Activated T-cell treated with anti-CD3 and anti-CD28 coated beads for 48 hours (primary cell): ENCODE data around the gene CDH13.

Source experiments
- DNase-seq: peaks from one replicate; pipeline ENCODE4 v3.0.0-alpha.2; 2020; ENCODE audit warnings: low read depth

CDH13 gene

DNA sequence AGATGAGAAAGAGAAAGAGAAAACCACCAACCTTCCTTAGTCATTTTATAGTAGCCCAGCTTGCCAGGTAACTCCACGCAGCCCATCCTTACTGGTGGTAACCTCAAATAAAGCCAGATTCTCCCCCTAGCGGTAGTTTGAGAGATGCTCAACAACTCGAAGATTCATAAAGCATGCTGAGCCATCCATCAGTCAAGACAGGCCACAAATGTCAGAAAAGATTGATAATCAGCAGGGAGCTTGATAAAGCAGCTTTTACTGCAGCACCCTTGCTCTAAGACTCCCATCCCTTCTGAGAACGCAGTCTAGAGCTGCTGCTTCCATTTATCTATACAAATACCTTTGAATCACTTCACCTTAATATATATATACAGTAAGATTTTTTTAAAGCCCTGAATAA is 729.5 kb downstream of the CDH13 start:
- DNase-seq, result no peak

DNA sequence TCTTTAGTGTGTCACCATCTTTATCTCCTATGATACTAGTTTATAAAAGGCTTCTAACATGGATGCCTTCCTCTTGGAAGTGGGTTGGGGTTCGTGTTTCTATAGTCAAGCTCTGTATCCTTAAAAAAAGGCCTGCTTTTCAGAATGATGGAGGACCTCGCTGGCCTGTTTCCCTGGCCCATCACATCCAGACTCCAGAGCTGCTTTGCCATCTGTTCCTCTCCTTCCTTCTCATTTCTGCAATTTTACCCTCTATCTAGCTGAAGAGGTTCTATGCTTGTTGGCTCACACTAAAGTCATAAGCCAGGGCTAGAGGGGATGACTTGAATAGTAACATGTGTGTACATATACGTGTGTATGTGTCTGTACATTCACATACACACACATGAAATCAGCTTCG is 730.2 kb downstream of the CDH13 start:
- DNase-seq, result no peak

DNA sequence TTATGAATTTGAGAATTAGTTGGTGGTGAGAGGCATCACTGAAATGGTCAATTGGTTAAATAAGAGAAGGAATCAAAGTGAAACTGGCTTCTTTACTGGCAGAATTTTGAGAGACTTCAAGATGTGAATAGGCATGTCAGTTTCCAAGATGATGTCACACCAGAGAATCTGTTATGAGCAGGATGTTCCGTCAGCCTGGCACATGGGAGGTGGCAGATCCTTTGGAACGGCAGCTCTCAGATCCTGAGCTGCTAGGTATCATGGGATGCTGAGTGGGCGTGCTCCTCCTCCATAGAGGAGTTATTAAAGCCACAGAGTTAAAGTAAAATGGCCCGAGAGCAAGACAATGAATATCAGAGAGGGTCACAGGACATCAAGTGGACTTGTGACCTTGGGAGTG is 736.8 kb downstream of the CDH13 start:
- no peak for DNase-seq

DNA sequence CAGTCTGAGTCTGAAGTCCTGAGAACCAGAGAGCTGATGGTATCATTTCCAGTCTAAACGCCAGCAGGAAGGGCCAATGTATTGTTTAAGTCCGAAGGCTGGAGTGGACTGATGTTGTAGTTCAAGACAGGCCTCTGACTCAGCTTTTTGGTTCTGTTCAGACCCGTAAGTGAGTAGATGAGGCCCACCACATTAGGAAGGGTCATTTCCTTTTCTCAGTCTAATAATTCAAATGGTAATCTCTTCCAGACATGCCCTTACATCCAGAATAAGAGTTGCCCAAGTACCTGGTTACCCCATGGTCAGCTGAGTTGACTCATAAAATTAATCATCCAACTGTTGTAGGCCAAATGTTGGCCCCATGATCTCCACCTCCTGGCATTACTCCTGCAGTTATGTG is 738.4 kb downstream of the CDH13 start:
- no peak for DNase-seq

DNA sequence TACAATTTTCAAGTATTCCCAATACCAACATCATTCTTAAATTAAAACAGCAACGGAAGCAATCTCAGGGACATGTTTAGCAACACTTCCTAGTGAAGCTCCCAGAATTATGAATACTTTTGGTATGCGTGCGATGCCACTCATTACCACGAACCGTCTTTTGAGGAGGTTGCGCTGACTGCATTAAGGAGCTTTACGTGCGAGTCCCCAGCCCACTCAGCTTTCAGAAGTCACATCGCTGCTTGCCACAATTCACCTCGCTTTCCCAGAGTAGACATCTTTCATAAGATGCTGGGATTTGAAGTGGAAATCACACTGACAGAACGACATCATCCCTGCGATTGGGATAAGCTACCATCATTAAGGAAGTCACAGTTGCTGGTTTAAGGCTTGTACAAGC is 739.5 kb downstream of the CDH13 start:
- DNase-seq, result no peak

DNA sequence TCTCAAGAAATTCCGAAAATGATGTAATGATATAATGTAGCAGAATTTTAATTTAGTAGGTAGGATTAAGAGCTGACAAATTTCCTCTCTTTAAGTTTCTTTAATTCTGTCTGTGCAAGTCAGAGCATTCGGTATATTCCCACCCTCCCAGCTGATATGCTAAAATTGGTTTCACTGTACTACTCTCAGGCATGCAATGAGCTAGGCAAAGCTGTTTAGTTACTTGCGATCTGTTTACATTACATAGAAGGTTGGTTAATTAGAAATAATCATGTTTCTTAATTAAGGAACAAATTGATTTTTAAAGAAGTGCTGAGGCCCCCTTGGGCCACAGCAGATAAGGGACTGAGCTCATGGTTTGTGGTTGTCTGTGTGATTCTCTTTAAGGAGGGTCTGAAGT is 748.2 kb downstream of the CDH13 start:
- no peak for DNase-seq

DNA sequence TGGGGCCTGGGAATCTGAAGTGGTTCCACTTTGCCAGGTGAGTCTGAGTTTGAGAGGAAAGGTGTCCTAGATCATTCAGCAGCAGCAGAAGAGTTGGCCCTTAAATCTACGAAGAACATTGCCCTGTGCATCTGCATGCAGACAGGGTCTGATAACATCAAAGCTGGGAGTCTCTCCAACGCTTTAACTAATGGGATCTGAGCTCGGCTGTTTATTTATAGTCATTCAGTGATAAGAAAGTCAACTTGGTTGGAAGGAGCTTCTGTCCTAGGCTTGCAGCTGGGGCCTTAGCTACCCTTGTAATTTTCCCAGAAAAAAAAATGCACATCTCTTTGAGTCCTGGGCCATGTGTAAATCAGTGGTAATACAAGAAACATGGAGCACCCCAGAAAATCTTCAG is 763.0 kb downstream of the CDH13 start:
- DNase-seq, result no peak

DNA sequence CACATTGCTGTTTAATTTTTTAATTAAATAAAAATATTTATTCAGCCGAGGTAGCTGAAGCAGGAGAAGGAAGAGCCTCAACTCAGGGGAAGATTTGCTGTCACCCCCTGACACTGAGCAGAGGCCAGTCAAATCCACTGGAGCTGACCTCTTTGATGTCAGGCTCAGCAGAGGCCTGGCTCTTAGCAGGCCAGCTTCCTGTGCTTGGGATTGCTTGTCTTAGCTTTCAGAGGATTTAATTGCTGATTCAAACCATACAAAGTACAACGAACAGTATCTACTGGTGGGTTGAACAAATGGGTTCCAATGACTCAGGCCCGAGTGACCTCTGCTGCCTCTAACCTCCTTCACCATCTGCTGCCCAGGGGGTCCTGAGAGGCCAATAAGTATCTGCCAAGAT is 764.0 kb downstream of the CDH13 start:
- no peak for DNase-seq

DNA sequence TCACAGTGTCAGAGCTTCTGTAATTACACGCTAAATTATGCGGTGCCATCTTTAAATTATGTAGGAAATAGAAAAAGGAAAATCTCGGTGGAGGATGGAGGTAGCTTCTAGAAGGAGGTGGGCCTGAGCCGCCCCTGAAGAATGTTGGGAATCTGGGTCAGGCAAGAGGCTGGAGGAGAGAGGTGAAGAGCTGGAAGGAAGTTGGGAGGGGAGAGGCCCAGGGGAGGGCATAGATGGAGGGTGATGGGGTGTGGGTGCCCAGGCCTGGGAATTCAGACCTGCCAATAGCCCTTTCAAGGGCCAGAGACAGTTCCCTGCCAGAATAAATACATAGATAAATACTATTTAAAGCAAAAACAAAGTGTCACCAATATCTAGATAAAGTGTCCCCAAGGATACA is 766.0 kb downstream of the CDH13 start:
- no peak for DNase-seq

DNA sequence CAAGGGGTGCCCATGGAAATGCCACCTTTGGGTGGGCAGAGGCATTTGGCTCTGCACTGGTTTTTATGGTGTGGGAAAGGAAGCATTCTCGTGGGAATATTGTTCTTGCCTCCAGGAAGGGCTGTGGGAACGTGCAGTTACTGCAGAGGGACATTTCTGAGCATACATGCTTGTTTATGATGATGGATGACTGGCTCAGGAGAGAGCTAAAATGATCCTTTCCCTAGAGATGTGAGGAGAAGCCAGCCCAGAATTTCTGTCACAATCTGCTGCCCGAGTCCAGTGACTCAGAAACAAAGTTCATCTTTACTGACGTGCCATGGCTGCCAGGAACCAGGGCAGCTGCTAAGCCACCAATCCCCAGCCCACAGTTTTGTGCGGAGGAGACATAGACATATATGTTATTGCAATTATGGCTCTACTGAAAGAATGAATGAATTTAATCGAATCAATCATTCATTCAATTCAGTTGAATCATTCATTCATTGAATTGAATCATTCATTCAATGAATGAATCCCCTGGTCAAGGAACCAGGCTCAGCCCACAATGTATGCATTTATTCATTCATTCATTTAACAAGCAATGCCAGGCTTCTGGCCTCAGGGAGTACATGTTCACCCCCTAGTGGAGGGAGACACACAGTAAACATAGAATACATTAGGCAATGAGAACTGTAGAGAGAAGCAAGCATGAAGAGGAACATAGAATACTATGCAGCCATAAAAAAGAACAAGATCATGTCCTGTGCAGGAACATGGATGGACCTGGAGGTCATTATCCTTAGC is 766.6 kb downstream of the CDH13 start:
- DNase-seq, result no peak

DNA sequence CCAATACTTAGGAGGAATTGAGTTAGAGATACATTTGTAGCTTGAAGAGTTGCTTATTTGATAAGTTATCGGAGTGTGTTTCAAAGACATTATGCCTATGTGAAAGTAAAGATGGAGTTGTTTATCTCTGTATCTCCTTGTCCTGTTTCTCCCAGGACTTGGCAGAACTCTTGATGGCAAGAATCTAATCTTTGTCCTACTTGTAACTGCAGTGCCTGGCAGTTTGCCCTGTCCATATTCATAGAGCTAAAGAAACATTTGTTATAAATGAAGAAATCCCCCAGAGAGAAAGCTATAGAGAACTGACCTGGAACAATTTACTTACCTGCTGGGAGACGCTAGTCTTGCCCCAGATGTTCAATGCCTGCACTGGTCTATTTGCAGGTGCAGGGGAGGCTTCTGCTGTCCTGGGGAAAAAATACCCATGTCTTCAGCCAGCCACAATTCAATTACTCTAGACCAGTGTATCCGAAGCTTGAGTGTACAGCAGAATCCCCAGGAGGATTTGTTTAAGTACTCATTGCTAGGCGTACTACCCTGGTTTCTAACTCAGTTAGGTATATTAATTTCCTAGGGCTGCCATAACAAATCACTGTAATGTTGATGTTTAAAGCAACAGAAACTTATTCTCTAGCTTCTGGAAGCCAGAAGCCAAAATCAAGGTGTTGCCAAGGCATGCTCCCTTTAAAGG is 771.0 kb downstream of the CDH13 start:
- DNase-seq, result no peak

DNA sequence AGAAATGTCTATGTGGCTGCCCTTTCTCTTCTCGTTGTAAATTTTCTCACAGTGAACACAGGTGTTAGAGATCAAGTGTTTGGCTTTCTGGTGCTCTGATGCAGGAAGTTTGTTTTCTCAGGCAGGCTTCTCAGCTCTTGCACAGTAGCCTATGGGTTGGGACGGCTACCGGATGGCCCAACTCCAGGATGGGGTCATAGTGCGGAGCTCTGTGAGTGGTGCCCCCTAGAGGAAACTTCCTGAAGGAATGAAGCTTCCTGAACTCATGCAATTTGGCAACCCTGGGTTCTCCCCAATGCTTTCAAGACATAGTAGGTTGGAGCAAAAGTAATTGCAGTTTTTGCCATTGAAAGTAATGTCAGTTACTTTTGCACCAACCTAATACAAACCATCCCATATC is 773.5 kb downstream of the CDH13 start:
- DNase-seq, result no peak

DNA sequence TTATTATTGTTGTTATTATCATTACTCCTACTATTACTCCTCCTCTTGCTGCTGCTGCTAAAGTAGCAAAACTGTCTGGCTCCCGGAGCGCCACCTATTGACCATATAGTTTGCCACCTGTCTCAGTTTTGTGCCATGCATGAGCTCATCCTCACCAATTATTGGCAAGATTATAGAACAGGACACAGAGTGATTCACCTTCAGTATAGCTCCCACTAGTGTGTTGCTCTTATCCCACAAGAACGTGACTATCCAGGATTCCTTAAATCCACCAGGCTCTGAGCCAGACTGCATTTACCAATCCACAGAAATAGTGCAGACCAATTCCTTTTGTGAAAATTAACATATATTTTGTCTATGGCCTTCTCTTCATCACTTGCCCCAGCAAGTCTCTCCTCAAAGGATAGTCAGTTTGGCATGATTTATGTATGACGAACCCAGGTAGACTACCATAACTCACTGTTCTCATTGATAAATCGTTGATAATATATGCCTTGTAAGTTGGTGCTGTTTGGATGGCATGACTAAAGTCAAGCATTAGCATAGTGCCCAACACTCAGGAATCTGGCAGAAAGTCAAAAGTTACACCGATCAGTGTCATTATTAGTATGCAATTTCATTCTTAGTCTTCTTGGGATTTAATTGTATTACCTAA is 775.5 kb downstream of the CDH13 start:
- no peak for DNase-seq

DNA sequence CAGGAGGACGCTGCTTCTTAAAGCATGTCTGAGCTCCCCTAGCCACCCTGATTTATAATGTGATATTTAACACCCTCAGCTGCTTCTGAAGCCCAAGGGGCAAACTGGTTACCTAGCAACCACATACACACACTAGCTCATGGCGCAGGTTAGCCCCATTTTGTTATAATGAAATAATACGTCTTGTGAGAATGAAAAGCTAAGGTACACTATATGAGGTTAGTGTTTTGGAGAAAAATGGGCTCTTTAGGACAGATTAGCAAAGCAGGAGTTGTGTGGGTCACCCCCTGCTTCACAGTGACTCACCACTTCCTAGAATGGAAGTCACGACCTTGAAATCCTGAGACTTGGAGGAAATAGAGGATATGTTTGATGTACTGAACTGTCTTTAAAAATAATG is 776.2 kb downstream of the CDH13 start:
- DNase-seq, result no peak

DNA sequence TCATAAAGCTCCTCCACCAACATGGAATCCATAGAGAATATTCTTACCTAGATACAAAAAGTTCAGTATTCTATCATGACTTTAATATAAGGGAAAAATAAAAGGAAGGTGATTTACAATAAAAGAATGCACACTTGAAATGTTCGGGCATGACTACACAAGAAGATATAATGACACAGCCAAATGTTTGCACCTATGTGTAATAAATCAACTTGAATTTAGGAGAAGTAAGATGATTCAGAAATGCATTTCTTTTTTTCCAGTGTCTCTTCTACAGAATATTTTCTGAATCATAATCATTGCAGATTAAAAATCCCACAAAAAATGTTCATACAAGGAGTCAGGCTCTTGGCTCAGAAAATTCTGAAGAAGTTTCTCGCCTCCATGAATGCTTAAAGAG is 777.0 kb downstream of the CDH13 start:
- no peak for DNase-seq

DNA sequence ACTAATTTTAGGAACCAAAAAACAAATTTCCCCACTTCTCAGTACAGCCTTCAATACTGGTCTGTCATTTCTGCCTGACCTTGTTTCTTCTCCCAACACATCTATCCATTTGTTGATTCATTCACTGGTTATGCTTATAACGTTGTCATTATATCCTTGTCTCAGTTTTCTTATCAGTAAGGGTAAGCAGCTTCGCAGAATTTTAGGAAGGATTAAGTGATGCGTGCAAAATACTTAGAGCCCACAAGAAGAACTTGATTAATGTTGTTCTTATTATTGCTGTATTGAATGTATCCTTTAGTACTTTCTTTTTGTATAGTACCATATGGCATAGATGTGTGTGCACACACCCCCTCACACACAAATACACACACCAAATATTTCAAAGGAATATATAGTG is 777.5 kb downstream of the CDH13 start:
- no peak for DNase-seq

DNA sequence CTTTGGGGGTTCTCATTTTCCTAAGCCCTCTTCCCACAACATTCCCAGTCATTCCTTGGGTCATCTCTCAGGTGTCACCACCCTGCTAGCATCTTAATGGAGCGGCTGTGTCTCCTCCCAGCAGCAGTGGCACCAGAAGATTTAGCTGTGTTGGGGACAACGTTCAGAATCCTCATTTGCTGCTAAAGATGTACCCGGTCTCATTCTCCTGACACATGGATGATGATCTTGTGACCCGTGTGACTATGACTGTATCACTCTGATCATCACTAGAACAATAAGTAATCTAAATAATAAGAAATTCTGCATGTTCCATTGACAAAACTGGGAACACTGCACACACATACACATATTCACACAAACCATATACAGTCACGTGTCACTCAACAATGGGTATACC is 781.2 kb downstream of the CDH13 start:
- no peak for DNase-seq

DNA sequence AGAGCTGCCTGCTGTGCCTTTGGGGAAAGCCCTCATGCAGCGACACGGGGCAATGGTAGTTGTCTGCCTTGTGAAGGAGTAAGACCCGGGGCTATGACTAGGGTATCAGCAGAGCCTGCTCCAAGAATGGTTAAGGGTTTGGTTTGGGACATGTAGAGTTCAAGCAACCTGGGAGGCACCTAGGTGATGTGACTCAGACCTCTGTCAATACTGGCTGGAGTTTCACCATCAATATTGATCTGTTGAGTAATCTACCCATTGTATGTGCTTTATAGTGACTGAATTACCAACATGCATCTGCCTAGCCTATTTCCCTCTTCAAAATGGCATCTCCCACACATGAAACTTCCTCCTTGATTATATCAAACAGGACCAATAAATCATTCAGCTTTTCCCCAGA is 782.6 kb downstream of the CDH13 start:
- no peak for DNase-seq

DNA sequence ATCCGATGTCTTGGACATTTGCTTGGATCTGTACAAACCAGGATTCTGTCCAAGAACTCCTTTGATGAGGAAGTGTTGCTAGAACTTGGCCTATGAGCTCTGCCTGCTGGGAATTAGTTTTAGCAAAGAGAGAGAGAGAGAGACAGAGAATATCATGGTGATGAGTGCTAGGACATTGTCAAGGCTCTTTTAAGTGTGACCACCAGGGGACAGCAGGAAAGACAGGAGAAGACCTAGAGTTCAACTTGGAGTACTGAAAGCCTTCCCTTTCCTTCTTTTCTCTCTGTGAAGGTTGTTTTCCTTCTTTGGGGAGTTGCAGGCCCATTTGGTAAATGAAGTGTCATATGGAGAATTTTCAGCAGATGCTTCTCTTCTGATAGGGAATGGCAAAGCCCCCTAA is 791.8 kb downstream of the CDH13 start:
- DNase-seq, result no peak

DNA sequence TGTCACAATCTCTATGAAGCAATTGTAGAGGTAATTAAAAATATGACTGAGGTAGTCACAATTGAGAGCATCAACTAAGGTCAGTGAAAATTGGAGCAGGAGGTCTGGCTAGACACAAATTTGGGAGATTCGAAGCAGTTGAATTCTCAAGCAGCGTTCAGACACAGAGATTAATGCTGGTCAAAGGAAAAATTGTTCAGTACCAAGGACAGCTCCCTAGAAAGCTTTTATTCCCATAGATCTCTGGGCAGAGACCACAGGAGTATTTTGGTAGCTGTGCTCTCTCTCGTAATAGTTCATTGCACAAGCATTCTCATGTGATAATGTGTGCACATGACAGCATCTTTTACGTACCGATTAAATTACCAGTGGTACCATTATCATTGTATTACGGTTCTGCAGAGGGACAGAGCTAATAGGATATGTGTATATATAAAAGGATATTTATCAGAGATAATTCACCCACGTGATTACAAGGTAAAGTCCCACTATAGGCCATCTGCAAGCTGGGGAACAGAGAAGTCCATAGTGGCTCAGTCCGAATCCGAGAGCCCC is 793.5 kb downstream of the CDH13 start:
- no peak for DNase-seq

DNA sequence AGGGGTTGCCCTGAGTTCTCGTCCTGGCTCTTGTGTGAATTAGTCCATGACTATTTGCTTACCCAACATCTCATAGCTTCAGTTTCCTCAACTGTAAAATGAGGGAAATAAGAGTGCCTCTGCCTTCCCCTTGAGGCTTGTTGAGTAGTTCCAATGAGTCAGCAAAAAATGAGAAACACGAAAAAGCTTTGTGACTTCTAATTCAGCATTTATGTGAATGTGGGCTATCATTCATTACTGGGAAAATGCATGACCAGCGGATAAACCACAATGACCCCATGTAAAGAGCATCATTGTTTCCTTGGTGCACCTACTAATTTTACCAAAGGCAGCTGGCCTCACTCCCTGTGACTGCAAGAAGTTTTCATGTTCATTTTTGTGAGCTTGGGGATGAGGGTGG is 806.4 kb downstream of the CDH13 start:
- no peak for DNase-seq

DNA sequence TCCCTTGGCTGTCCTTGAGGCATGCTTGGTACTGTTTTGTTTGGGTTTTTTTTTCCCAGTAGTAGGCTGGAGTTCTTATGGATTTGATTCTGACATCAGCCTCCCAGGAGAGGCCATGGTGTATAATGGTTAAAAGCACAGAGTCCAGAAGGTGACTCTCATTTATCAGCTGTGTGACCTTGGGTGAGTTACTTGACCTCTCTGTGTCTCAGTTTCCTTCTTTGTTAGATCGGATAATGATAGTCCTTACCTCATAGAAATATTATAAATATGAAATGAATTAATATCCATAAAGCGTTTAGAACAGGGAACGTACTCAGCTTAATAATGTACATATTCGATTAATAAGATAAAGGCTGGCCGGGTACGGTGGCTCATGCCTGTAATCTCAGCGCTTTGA is 810.3 kb downstream of the CDH13 start:
- no peak for DNase-seq

DNA sequence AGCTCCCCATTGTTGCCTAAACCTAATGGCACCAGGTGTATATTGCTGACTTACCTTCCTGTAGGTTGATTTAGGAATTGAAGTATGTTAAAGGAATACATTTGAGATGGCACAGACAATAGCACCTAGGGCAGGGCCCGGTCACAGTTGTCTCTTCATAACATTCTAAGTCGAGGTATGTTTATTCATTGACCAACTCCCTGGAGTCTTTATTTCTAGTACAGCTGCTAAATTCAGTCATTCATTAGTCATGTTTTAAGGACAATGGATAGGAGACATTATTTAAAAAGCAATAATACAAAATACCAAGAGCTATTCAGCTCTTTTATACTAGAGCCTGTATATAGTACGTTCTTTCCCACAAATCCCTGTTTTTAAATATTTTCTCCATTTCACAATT is 811.6 kb downstream of the CDH13 start:
- no peak for DNase-seq
